Vagina (tissue), 2 donors: ENCODE measurements around the gene TNPO3. TPM values are rescaled to one million over a fixed set of nuclear protein-coding genes. Genes with fewer than 3 reads are reported as not detected.

ENCODE experiments used
- DNase-seq, 2 donors: peaks; one replicate each; pipeline ENCODE4 v3.0.0-alpha.2; 2017; ENCODE audit errors: extremely low spot score in 2 of 2
- H3K27ac ChIP-seq: fragments of 200-600 bp; sonication (generic); one replicate; pipeline ENCODE4 v1.5.1; 2019
- H3K27me3 ChIP-seq: fragments of 200-600 bp; sonication (generic); one replicate; pipeline ENCODE4 v1.5.1; 2019
- H3K36me3 ChIP-seq, 2 donors: fragments of 200-600 bp; sonication (generic); one replicate each; pipeline ENCODE4 v1.5.1; 2017 to 2019
- H3K4me1 ChIP-seq: fragments of 200-600 bp; sonication (generic); one replicate; pipeline ENCODE4 v1.5.1; 2019
- H3K4me3 ChIP-seq, 2 donors: fragments of 200-600 bp; sonication (generic); 1 replicate in 1 of 2; 2 replicates in 1 of 2; pipeline ENCODE4 v1.5.1; 2016 to 2019
- H3K9me3 ChIP-seq: fragments of 200-600 bp; sonication (generic); one replicate; pipeline ENCODE4 v1.5.1; 2019
- CTCF ChIP-seq, 3 experiments: fragments of 450-650 bp in 2 of 3; fragments of 200-600 bp in 1 of 3; sonication (generic) in 1 of 3; IDR thresholded peaks; one replicate each; pipeline ENCODE4 v1.5.1; 2017 to 2019; ENCODE audit warnings: antibody characterized with exemption in 3 of 3, mild to moderate bottlenecking in 2 of 3, moderate library complexity in 2 of 3
- POLR2A ChIP-seq, 2 donors: fragments of 450-650 bp; IDR thresholded peaks; one replicate each; pipeline ENCODE4 v1.6.1; 2017; ENCODE audit warnings: antibody characterized with exemption in 2 of 2, mild to moderate bottlenecking in 2 of 2, moderate library complexity in 2 of 2
- POLR2AphosphoS5 ChIP-seq, 2 donors: sonication (generic); formaldehyde crosslinking; IDR thresholded peaks; one replicate each; pipeline ENCODE4 v1.9.0; 2017; ENCODE audit warnings: antibody characterized with exemption in 2 of 2, mild to moderate bottlenecking in 2 of 2, low read depth in 1 of 2; ENCODE audit not compliant: insufficient read depth in 1 of 2
- intact Hi-C: fragments of 100-400 bp; cut with DNase I; formaldehyde crosslinking; loops from one replicate; pipeline ENCODE4 v1.15.1; 2023
- total RNA-seq: library from RNA; depleted of rRNA; stranded (reverse); fragments of >200 nt; gene quantifications from one replicate; pipeline ENCODE4 v1.2.3, GENCODE V29; 2016

The TNPO3 gene
- total RNA-seq, 1 donor from 2014 or later = 33.9 TPM

GRCh38 chr7:128917122-128917521 is 137.8 kb downstream of the TNPO3 start:
- no peak for DNase-seq
- H3K27me3 ChIP-seq = no peaks in the 10 kb centered on the region

GRCh38 chr7:128916643-128916915 is 138.3 kb downstream of the TNPO3 start:
- no peak overlapping the region for H3K4me3 ChIP-seq
- TF ChIP-seq POLR2AphosphoS5 (IDR thresholded peaks at IDR 0.05; ENCODE audit: insufficient read depth in 1 of 2, low read depth in 1 of 2) (no peak), CTCF (IDR thresholded peaks at IDR 0.05) (no peak), POLR2A (IDR thresholded peaks at IDR 0.05) (no peak)
- DNase-seq = no peak
- no peaks in the 10 kb centered on the region for H3K9me3 ChIP-seq
- H3K36me3 ChIP-seq = no peaks in the 10 kb centered on the region
- intact Hi-C loops = loop anchor here (10.0 kb wide), 1 partner anchor 168 kb away; no protein-coding TSS in a partner anchor
- H3K27me3 ChIP-seq = no peaks in the 10 kb centered on the region
- H3K4me1 ChIP-seq = peaks cover 16% of the 10 kb centered on the region
- no peak overlapping the region for H3K27ac ChIP-seq

More at GRCh38 chr7:128917122-128917521, 137.8 kb downstream of the TNPO3 start:
- Histone ChIP-seq H3K4me3 (no peak overlapping the region), H3K9me3 (no peaks in the 10 kb centered on the region), H3K36me3 (no peaks in the 10 kb centered on the region), H3K27ac (no peak overlapping the region), H3K4me1 (peaks cover 16% of the 10 kb centered on the region)
- intact Hi-C loops = loop anchor here (10.0 kb wide), 1 partner anchor 168 kb away; no protein-coding TSS in a partner anchor
- TF ChIP-seq POLR2AphosphoS5 (IDR thresholded peaks at IDR 0.05; ENCODE audit: insufficient read depth in 1 of 2, low read depth in 1 of 2) (no peak), CTCF (IDR thresholded peaks at IDR 0.05) (no peak), POLR2A (IDR thresholded peaks at IDR 0.05) (no peak)

- no peak for DNase-seq
- no peak overlapping the region for H3K27ac ChIP-seq
- no peaks in the 10 kb centered on the region for H3K36me3 ChIP-seq
- peak overlapping the region; percentile 15 to 21 for H3K4me3 ChIP-seq
- TF ChIP-seq POLR2A (IDR thresholded peaks at IDR 0.05) (no peak), POLR2AphosphoS5 (IDR thresholded peaks at IDR 0.05; ENCODE audit: insufficient read depth in 1 of 2, low read depth in 1 of 2) (no peak), CTCF (IDR thresholded peaks at IDR 0.05) (no peak)
- H3K27me3 ChIP-seq = no peaks in the 10 kb centered on the region
- H3K4me1 ChIP-seq = peaks cover 16% of the 10 kb centered on the region
- no peaks in the 10 kb centered on the region for H3K9me3 ChIP-seq
- intact Hi-C loops = loop anchor here (10.0 kb wide), 1 partner anchor 169 kb away; no protein-coding TSS in a partner anchor
Observed at GRCh38 chr7:128915841-128916642, 138.9 kb downstream of the TNPO3 start.

DNA sequence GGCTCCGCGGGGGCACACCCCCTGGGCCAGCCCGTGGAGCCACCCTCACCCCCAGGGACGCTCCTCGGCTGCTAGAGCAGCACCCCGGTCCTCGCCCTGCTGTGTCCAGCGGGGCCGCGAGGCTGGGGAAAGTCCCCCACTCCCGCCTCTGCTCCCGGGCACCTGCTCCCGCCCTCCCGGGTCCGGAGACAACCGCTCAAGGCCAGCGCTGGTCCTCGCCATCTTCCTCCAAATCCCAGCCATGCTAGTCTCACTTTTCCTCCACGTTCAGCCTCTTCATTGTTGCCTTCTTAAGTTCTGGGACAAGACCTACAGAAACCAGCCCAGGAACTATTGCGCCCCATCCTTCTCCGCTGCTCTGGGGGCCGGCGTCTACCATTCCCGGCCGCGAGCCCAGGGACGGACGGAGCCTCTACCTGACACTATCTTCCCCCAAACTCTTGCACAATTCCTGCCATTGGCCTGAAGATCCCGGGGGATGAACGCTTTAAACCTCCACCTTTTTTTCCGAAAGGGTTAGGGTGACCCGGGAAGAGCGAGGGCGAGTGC is 139.6 kb downstream of the TNPO3 start:
- Histone ChIP-seq H3K36me3 (no peaks in the 10 kb centered on the region), H3K9me3 (no peaks in the 10 kb centered on the region), H3K27me3 (no peaks in the 10 kb centered on the region), H3K4me3 (peak overlapping the region; percentile 15 to 21), H3K4me1 (peaks cover 20% of the 10 kb centered on the region), H3K27ac (no peak overlapping the region)
- intact Hi-C loops = loop anchor here (10.0 kb wide), 1 partner anchor 169 kb away; no protein-coding TSS in a partner anchor
- no peak for TF ChIP-seq CTCF (IDR thresholded peaks at IDR 0.05)
- no peak for TF ChIP-seq POLR2AphosphoS5 (IDR thresholded peaks at IDR 0.05; ENCODE audit: insufficient read depth in 1 of 2, low read depth in 1 of 2)
- TF ChIP-seq POLR2A (IDR thresholded peaks at IDR 0.05) = no peak
- DNase-seq = no peak
